ENCODE measurements around the gene KIAA2012. TPM values are rescaled to one million over a fixed set of nuclear protein-coding genes. Genes with fewer than 3 reads are reported as not detected.

KIAA2012 gene
- total RNA-seq, 2 donors from 2014 or later: not detected

- Mint-ChIP-seq H3K36me3 (no peaks in the 10 kb centered on the region), H3K27ac (no peak overlapping the region), H3K4me1 (ENCODE audit: low read depth in 2 of 2) (peaks cover 3 to 6% of the 10 kb centered on the region in 2 donors), H3K9me3 (no peaks in the 10 kb centered on the region), H3K4me3 (no peak overlapping the region), H3K27me3 (peaks cover 23 to 40% of the 10 kb centered on the region in 2 donors)
- ATAC-seq (no peak), DNase-seq (ENCODE audit: low spot score) (no peak)
These were observed 74.7 kb downstream of the KIAA2012 start for GRCh38 chr2:202147775-202148174.

- peaks cover 29 to 40% of the 10 kb centered on the region in 2 donors for H3K27me3 Mint-ChIP-seq
- no peak overlapping the region for H3K4me3 Mint-ChIP-seq
- no peaks in the 10 kb centered on the region for H3K36me3 Mint-ChIP-seq
- no peaks in the 10 kb centered on the region for H3K9me3 Mint-ChIP-seq
- DNase-seq (ENCODE audit: low spot score) (no peak), ATAC-seq (peak in 1 of 2 donors; percentile 26)
- H3K27ac Mint-ChIP-seq: no peak overlapping the region
- peaks cover 3 to 6% of the 10 kb centered on the region in 2 donors for H3K4me1 Mint-ChIP-seq (ENCODE audit: low read depth in 2 of 2)
These were observed 75.6 kb downstream of the KIAA2012 start for GRCh38 chr2:202148515-202149154.

- DNase-seq (ENCODE audit: low spot score) (no peak), ATAC-seq (peak in 1 of 2 donors; percentile 24)
- Mint-ChIP-seq H3K9me3 (no peaks in the 10 kb centered on the region), H3K4me3 (no peak overlapping the region), H3K36me3 (no peaks in the 10 kb centered on the region), H3K27ac (no peak overlapping the region), H3K4me1 (ENCODE audit: low read depth in 2 of 2) (peaks cover 3 to 6% of the 10 kb centered on the region in 2 donors), H3K27me3 (peaks cover 30 to 40% of the 10 kb centered on the region in 2 donors)
These were observed 76.2 kb downstream of the KIAA2012 start for GRCh38 chr2:202149155-202149762.

GRCh38 chr2:202149936-202150335, 76.9 kb downstream of the KIAA2012 start:
- ATAC-seq (no peak), DNase-seq (ENCODE audit: low spot score) (no peak)
- no peak overlapping the region for H3K27ac Mint-ChIP-seq
- no peaks in the 10 kb centered on the region for H3K36me3 Mint-ChIP-seq
- H3K27me3 Mint-ChIP-seq: peaks cover 34 to 35% of the 10 kb centered on the region in 2 donors
- H3K4me1 Mint-ChIP-seq (ENCODE audit: low read depth in 2 of 2): peaks cover 3 to 4% of the 10 kb centered on the region in 2 donors
- no peaks in the 10 kb centered on the region for H3K9me3 Mint-ChIP-seq
- H3K4me3 Mint-ChIP-seq: no peak overlapping the region

GRCh38 chr2:202152104-202152715, 79.2 kb downstream of the KIAA2012 start:
- ATAC-seq (no peak), DNase-seq (ENCODE audit: low spot score) (no peak)
- H3K9me3 Mint-ChIP-seq: no peaks in the 10 kb centered on the region
- H3K4me3 Mint-ChIP-seq: no peak overlapping the region
- peaks cover 0 to 3% of the 10 kb centered on the region in 2 donors for H3K4me1 Mint-ChIP-seq (ENCODE audit: low read depth in 2 of 2)
- H3K27me3 Mint-ChIP-seq: peaks cover 24 to 32% of the 10 kb centered on the region in 2 donors
- no peak overlapping the region for H3K27ac Mint-ChIP-seq
- H3K36me3 Mint-ChIP-seq: no peaks in the 10 kb centered on the region

GRCh38 chr2:202154613-202155012, 81.6 kb downstream of the KIAA2012 start:
- no peaks in the 10 kb centered on the region for H3K36me3 Mint-ChIP-seq
- no peak overlapping the region for H3K4me3 Mint-ChIP-seq
- H3K9me3 Mint-ChIP-seq: no peaks in the 10 kb centered on the region
- H3K27ac Mint-ChIP-seq: no peak overlapping the region
- DNase-seq (ENCODE audit: low spot score): no peak
- H3K27me3 Mint-ChIP-seq: peaks cover 22 to 31% of the 10 kb centered on the region in 2 donors
- ATAC-seq: no peak
- H3K4me1 Mint-ChIP-seq (ENCODE audit: low read depth in 2 of 2): peaks cover 0 to 3% of the 10 kb centered on the region in 2 donors

GRCh38 chr2:202157211-202157990, 84.3 kb downstream of the KIAA2012 start:
- H3K27ac Mint-ChIP-seq: no peak overlapping the region
- no peaks in the 10 kb centered on the region for H3K36me3 Mint-ChIP-seq
- no peaks in the 10 kb centered on the region for H3K9me3 Mint-ChIP-seq
- peaks cover 7 to 20% of the 10 kb centered on the region in 2 donors for H3K27me3 Mint-ChIP-seq
- no peak for DNase-seq (ENCODE audit: low spot score)
- no peak overlapping the region for H3K4me3 Mint-ChIP-seq
- ATAC-seq: no peak
- H3K4me1 Mint-ChIP-seq (ENCODE audit: low read depth in 2 of 2): peaks cover 4 to 8% of the 10 kb centered on the region in 2 donors

GRCh38 chr2:202158796-202159195, 85.7 kb downstream of the KIAA2012 start:
- Mint-ChIP-seq H3K36me3 (no peaks in the 10 kb centered on the region), H3K9me3 (no peaks in the 10 kb centered on the region), H3K4me1 (ENCODE audit: low read depth in 2 of 2) (peaks cover 4 to 8% of the 10 kb centered on the region in 2 donors), H3K4me3 (no peak overlapping the region), H3K27ac (peak overlapping the region in 1 of 2 donors; percentile 9), H3K27me3 (peaks cover 7 to 14% of the 10 kb centered on the region in 2 donors)
- DNase-seq (ENCODE audit: low spot score) (no peak), ATAC-seq (no peak)

- peak in 1 of 2 donors; percentile 36 for ATAC-seq
- Mint-ChIP-seq H3K27ac (no peak overlapping the region), H3K9me3 (no peaks in the 10 kb centered on the region), H3K27me3 (peaks cover 7 to 12% of the 10 kb centered on the region in 2 donors), H3K36me3 (no peaks in the 10 kb centered on the region), H3K4me3 (no peak overlapping the region), H3K4me1 (ENCODE audit: low read depth in 2 of 2) (peaks cover 7 to 8% of the 10 kb centered on the region in 2 donors)
- no peak for DNase-seq (ENCODE audit: low spot score)
These were observed 88.2 kb downstream of the KIAA2012 start for GRCh38 chr2:202161151-202161835.

GRCh38 chr2:202164411-202164810, 91.4 kb downstream of the KIAA2012 start:
- H3K27ac Mint-ChIP-seq: no peak overlapping the region
- no peak for ATAC-seq
- DNase-seq (ENCODE audit: low spot score): no peak
- peaks cover 6 to 7% of the 10 kb centered on the region in 2 donors for H3K27me3 Mint-ChIP-seq
- H3K4me3 Mint-ChIP-seq: no peak overlapping the region
- no peaks in the 10 kb centered on the region for H3K9me3 Mint-ChIP-seq
- H3K36me3 Mint-ChIP-seq: no peaks in the 10 kb centered on the region
- peaks cover 7 to 8% of the 10 kb centered on the region in 2 donors for H3K4me1 Mint-ChIP-seq (ENCODE audit: low read depth in 2 of 2)

- no peaks in the 10 kb centered on the region for H3K9me3 Mint-ChIP-seq
- no peaks in the 10 kb centered on the region for H3K36me3 Mint-ChIP-seq
These were observed 92.2 kb downstream of the KIAA2012 start for GRCh38 chr2:202165208-202165607.

GRCh38 chr2:202165945-202166344, 92.9 kb downstream of the KIAA2012 start:
- Mint-ChIP-seq H3K4me1 (ENCODE audit: low read depth in 2 of 2) (peaks cover 10 to 17% of the 10 kb centered on the region in 2 donors), H3K36me3 (no peaks in the 10 kb centered on the region), H3K9me3 (no peaks in the 10 kb centered on the region), H3K27me3 (peaks cover 15 to 18% of the 10 kb centered on the region in 2 donors), H3K4me3 (no peak overlapping the region), H3K27ac (peak overlapping the region in 1 of 2 donors; percentile 54)
- ATAC-seq: no peak
- DNase-seq (ENCODE audit: low spot score): no peak

More at GRCh38 chr2:202165208-202165607, 92.2 kb downstream of the KIAA2012 start:
- DNase-seq (ENCODE audit: low spot score): no peak
- Mint-ChIP-seq H3K27ac (no peak overlapping the region), H3K4me3 (no peak overlapping the region), H3K27me3 (peaks cover 10 to 11% of the 10 kb centered on the region in 2 donors), H3K4me1 (ENCODE audit: low read depth in 2 of 2) (peaks cover 8 to 10% of the 10 kb centered on the region in 2 donors)
- ATAC-seq: no peak

- no peaks in the 10 kb centered on the region for H3K9me3 Mint-ChIP-seq
- no peak for DNase-seq (ENCODE audit: low spot score)
- no peak overlapping the region for H3K27ac Mint-ChIP-seq
- no peak for ATAC-seq
- H3K27me3 Mint-ChIP-seq: peaks cover 14 to 16% of the 10 kb centered on the region in 2 donors
- H3K4me3 Mint-ChIP-seq: no peak overlapping the region
- peaks cover 12 to 33% of the 10 kb centered on the region in 2 donors for H3K4me1 Mint-ChIP-seq (ENCODE audit: low read depth in 2 of 2)
- H3K36me3 Mint-ChIP-seq: no peaks in the 10 kb centered on the region
These were observed 96.1 kb downstream of the KIAA2012 start for GRCh38 chr2:202169131-202169530.
